Fibroblast of skin of scalp (primary cell): ENCODE data around the gene VEGFA.

Experiments used
- DNase-seq: peaks from one replicate; pipeline ENCODE4 v3.0.0-alpha.2; 2013

VEGFA gene

DNA sequence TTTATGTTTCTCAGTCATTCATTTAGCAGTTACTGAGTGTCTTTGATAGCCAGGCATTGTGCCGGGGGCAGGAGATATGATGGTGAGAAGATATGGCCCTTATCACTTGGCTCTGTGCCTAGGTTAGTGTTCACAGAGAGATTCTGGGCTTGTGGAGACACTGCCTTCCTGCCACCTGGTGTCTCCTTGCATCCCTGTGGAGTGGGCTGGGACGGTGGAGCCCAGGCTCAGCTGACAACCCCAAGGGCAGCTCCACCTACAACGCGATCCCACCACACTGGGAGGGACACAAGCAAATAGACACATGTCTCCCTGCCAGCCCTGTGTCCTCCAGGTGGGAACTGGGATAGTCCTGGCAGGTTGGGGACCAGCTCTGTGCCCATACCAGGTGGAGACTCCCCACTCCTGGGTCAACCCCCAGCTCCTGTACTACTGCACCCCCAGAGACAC lies 30.3 kb upstream of the VEGFA start:
- no peak for DNase-seq

DNA sequence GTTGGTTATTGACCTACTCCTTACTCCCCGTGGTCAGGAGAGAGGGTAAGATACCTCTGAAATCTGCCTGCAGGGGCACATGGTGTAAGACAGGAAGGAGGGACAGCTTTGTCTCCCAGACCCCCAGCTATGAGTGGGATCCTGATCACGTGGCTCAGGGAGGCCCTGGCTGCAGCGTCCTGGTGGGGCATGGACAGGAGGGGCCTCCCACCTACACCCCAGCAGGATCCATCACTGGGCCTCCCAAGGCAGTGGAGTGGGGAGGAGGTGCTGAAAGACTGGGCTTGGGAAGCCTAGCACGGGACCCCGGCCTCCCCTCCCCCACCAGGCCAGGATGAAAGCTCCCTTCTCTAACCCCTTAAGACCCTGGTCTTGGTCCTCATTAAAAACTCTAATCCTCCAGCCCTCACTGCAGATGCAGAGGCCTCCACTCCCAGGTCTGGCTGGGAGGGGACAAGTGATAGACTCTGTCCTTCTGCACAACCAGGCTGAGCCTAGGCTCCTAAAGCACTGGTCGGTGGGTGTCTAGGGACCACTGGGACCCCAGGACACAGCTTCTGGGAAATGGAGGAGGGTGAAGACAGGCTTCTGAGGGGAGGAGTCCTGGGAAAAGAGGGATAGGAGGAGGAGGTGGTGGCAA lies 29.6 kb upstream of the VEGFA start:
- no peak for DNase-seq

DNA sequence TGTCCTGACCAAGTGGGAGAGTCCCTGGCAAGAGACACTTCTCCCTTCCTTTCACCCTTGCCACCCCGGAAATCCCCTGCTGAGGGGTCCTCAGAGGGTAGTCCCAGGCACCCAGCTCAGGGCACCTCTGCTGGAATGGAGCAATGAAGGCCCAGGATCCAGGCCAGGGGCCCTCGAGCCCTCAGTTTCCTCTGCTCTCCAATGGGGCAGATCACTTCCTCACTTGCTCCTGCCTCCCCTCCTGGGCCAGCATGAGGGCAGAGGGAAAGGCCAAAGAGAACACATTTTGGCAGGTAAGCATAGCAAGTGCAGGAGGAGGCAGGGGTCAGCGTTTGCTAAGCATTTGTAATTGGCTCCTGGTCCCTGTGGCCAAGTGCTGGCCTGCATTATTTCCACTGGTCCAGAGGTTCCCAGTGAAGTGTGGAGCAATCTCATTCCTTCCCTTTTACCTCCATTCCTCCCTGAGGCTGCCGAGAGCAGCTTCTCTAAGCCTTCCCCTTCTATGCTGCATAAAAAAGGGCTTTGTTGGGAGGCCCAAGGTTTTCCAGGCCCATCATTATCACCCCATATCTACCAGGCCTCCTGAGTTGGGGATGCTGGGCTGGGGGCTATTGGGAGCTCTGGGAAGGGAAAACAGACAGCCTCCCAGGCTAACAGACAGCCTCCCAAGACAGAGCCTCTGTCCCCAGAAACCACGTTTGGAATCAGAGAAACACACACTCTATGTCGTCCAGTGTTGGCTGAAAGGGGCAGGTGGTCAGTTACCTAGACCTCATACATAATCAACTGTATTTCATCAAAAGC lies 28.8 kb upstream of the VEGFA start:
- DNase-seq, result no peak

DNA sequence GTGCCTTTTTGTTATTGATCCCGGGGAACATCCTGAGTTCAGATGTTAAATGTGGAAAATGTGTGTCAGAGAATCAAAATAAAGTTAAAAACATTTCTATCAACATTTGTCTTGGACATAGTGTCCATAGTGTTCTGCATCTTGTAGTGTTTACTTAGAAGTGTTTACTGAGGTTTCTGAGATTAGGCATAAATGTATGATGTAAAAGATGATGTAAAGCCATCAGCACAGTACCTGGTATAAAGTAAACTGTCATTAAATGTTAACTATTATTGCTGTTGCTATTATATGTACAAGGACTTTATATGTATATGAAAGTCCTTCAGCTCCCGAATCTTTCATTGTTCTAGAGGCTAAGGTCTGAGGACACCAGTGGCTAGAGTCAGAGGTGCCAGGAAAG lies 28.2 kb upstream of the VEGFA start:
- DNase-seq, result no peak

DNA sequence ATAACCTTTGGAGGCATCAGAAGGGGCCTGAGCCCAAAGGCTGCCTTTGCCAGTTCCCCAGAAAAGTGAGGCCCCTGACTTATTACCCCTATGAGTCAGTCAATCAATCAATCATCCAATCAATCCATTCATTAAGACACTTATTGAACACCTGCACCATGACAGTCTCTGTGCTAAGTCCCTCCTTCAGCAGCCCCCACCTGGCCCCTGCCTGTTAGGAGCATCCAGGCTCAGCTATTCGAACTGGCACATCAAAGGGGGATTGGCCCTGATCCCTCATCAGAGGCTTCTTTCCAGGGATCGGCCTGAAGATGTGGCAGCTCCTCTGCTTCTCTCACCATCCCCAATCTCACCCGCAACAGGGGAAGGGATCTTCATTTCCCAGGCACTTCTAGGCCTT lies 27.7 kb upstream of the VEGFA start:
- DNase-seq, result no peak

DNA sequence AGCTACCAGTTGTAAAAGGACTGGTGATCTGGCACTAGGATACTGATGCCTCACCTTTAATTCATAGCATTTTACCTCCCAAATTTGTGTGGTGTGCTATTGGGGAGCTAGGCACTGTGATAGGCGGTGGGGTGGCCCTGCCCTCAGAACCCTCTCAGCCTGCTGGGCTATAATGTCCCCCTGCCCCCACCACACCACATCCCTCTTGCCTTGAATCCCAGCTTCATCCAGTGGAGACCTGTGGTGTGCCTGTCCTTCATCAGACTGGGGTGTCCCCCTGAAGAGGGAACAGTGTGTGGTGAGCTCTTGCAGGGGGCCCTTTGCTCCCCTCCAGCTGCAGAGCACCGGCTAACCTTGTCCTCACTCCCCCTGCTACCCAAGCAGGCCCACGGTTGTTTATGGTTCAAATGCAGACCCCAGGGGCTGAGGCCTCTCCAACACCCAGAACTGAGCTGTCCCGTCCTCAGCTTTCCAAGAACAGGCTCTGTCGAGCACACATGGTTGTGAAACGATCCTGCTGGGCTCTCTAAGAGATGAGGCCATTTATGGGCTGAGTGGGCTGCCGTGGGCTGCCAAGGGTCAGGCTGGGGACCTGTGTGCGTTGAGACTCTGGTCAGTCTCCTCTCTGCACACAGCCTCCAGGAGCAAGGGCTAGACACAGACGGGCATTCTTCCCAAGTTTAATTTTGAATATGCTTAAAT lies 26.9 kb upstream of the VEGFA start:
- no peak for DNase-seq

DNA sequence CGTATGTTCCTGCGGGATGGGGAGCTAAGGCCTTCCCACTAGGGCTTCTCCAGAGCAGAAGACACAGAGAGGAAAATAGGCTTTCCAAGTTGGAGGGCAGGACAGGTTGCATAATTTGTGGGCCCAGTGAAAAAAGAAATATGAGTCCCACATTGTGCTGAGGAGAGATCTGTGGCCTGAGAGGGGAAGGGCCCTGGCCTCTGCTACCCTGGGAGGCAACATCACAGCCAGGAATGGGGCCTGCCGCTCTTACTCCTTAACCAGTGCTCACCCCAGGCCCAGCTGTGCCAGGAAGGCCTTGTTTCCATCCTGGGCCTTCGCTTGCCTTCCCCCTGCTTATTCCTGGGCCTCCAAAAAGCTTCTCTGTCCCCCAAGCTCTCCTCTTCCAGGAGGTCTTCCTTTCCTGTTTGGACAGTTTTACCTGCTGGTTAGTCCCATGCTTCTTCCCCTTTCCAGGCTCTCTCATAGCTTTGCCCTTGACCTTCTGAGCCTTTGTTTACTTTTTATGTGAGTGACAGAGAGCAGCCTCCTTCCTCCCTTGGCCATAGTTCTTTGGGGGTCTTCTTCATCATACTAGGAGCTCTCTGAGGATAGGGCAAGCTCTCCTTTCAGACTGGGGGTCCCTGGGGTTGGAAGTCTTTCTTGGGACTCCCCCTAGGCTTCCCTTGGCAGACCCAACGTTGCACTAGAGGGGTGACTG lies 26.2 kb upstream of the VEGFA start:
- DNase-seq, result no peak

DNA sequence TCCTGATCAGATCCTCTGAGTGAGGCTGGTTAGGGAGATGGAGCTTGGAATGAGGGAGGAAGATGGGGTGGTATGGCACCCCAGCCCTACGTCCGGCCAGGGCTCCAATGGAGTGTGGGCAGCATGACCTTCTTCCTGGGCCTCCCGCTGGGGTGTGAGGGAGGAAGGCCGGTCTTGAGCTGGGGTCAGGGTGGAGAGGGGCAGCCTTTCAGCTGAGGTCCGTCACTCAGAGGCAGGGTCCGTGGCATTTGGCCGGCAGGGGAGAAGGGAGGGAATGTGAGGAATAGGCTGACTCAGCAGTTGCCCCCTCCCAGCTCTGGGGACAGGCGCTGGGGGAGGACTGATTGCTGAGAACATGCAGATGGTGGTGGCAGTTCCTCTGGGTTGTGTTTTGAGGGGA lies 25.5 kb upstream of the VEGFA start:
- DNase-seq, result no peak

DNA sequence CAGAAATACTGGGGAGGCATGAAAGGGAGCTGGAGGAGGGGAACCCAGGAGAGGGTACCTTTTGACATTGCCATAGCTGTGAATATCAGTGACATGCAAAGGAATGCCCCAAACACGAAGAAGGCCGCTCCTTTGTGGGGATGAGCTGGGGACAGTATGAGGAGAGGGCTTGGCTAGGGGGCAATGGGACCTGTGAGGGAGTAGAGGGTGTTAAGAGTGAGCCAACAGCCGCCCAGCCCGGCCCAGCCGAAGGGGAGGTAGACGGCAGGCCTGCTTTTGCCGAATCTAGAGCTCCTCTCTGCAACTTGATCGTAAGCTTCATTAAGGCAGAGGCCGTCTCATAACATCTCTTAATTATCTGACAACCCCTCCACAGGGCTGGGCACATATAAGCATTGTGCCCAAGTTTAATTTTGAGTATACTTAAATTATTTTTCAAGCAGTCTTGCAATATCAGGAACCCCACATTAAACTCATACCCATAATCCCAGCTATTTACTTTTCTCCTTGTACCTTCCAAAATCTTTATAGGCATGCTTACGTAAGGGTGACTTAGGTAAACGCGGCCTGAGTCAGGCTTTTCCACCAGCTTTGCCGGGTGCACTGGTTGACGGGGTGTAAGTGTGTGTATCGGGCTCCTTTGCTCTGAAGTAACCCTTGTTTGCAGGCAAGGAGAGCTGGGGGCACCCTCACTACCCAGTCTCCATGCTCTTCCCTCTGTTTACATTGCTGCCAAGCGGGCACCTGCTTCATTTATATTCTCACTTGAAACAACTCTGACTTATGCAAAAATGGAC lies 24.9 kb upstream of the VEGFA start:
- DNase-seq, result no peak

DNA sequence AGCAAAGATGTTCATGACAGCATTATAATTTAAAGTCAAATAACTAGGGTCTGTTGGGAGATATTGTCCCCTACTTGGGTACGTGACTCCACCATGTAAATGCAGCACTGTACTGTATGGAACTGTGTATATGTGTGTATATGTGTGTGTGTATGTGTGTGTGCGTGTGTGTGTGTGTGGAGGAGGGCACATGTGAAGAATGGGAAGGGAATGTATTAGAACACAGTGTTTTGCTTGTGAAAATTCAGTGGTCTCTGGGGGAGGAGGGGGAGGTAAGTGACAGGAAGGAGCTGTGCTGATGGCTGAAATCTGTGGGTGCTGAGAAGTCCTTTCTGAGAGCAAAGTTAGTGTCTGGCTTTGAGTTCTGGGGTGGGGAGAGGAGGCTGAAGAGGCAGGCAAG lies 23.9 kb upstream of the VEGFA start:
- DNase-seq, result no peak

DNA sequence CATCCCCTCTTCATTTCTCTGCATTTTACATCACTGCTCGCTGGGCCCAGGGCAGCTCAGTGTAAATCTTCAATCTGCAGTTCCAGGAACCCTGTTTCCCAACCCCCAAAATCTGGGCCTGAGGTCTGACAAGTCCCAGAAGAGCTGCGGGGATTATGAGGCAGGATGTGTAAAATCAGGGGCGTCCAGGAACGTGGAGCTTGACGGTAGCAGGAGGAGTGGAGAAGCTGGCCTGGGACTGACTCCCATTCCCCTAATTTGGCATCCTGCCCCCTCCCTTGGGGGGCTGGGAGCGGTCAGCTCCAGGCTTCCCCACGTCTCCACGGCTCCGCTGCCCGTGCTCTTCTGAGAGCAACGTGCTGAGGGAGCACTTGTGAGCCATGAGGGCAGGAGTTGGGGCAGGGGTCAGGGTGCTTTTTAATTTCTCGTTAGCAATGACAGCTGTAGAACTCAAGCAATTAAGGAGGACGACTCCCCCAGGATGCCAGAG lies 23.4 kb upstream of the VEGFA start:
- no peak for DNase-seq

DNA sequence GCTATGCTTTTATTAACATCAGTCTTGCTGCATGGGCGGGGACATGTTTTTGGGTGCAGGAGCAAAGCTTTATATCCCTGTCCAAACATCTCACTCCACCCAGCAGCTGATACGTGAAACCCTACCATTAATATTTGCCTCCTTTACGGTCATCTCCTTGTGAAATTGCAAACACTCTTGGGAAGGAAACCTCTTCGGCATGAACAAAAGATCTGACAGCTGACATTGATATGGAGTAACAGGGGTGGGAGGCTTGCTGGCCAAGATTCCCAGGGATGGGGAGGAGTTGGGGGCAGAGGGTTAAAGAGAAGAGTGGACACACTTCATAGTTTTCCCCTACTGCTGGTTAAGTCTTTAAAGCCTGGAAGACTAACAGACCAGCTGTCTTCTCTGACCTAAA lies 22.2 kb upstream of the VEGFA start:
- no peak for DNase-seq

DNA sequence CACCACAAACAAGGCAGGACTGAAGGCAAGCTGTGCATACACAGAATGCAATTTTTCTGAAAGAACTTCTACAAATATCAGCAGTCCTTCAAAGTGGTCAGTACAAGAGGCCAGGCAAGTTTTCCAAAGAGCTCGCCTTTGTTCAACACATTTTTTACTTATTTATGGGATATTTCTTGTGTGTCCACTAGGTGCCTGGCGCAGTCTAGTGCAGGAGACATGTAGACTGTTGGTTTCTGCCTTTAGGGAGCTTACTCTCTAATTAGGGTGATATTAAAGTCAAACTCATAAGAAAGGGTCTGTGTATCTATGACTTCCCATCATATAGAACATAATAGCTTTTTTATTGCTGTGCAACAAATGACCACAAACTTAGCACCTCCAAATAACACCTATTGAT lies 21.2 kb upstream of the VEGFA start:
- no peak for DNase-seq

DNA sequence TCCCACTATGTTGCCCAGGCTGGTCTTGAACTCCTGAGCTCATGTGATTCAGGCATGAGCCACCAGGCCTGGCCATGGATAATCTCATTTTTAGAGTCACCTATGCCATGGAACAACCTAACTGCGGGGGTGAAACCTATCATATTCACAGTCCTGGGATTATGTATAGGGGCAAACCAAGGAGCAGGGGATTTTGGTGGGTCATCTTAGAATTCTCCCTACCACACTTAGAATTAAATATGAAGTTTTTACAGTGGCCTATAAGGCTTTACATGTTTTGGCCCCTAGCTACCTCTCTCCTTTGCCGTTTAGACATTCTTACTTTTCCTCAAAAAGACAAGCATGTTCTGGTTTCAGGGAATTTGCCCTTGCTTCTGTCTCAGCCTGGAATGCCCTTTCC lies 20.6 kb upstream of the VEGFA start:
- DNase-seq, result no peak

DNA sequence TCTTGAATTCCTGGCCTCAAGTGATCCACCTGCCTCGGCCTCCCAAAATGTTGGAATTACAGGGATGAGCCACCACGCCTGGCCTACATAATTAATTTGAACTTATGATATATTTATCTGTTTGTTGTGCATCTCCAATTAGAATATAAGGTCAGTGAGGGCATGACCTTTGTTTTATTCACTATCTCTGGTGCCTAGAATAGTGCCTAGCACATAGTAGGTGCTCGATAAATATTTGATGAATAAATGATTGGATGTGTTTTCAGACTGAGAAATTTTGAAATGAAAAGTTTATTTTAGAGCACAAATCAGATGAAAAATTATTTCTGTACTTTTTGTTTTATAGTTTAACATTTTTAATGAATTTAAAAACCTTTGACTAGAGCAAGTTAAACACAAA lies 19.4 kb upstream of the VEGFA start:
- DNase-seq, result no peak

DNA sequence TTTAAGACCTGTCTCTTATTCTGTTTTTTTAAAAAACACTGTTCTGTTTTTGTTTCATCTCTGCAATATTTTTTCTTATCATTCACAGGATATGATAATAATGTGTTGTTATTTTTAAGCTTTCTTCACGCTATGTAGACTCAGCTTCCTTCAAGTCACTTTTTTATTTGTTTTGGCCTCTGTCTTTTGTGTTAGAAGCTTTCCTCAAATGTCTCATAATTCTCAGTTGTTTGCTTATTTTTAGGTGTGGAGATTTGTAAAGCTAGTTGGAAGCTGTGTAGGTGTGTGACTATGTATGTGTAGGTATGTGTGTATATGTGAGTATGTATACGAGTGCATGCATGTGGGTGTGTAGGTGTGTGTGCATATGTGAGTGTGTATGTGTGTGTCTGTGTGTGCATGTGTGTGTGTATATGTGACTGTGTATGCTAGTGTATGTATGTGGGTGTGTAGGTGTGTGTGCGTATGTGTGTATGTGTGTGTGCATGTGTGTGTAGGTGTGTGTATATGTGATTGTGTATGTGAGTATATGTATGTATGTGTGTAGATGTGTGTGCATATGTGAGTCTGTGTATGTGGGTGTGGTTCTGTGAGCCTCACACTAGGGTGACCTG lies 16.3 kb upstream of the VEGFA start:
- DNase-seq, result no peak

DNA sequence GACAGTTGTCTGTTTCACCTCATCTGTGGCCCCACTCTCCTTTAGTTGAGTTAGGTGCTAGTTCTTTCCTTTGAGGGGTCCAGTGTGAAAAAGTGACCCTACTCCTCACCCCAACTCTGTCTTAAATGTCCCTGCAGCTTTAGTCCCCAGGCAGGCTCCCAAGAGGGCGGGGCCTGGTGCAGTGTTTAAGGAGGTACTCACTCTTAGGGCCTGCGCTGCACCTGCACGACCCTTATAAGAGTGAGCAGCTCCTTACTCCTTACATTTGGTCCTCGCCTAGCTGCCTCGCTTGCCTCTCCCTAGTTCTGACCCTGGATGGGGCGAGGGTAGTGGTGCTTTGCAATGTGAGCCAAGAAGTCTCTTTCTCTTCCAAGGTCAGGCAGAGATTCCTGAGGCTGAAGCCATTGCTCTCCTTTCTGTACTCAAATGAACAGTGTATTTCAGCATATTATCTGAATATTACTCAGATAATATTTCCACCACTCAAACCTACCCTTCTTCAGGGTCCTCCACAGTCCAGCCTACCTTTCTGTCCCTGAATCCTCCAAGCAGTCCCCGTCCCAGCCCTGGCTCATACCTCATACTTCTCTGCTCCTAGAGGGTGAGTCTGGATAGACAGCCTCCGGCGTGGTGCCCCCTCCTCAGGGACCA lies 11.9 kb upstream of the VEGFA start:
- no peak for DNase-seq

DNA sequence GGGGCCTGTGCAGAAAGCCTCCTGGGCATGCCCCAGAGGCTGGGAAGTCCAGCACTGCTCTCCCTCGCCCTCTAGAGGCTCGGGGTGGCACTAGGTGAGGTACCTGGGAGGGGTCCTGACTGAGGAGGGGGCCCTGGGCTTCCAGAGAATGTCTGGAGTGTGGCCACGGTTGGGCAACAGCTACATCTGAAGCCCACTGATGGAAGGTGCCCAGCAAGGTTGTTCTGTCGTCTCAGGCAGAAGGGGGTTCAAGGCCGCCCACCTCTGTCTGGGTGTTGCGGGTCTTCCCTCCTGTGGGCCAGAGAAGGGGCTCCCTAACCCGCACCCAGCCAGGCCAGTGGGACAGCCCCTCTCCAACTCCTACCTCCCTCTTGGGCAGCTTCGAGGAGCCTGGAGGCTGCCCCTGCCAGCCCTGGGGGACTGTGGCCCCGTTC lies 11.4 kb upstream of the VEGFA start:
- DNase-seq, result no peak

DNA sequence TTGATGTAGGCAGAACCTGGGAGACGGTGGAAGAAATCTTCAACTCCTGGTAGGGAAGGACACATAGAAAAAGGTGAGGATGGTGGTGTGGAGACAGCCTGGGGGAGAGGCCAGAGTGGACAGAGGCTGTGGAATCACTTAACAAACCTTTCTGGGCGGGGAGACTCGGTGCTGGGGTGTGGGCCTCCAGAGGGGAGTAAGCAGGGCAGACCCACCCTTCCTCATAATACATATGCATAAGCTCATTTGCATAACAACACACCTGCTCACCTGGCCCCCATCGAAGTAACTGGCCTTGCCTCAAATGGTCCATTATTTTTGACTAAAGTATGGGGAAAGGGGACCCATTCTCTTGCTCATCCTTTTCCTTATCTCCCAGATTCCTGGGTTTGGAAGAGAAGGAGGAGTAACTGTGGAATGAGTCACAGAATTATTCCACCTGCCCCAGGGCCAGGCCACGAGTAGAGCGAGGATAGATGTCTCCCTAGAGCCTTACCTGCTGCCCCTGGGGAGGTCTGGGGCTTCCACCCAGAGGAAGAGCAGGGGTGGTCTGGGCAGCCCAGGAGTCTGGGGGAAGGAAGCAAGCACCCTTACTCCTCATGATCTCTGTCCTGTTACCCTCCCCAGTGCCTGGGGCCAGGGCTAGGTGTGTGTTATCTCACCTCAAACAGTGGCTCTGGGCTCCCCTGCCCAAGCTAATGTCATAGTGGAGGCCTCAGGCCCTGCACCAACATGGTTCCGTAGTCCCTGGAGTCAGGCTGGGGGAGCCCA lies 10.7 kb upstream of the VEGFA start:
- DNase-seq, result no peak

DNA sequence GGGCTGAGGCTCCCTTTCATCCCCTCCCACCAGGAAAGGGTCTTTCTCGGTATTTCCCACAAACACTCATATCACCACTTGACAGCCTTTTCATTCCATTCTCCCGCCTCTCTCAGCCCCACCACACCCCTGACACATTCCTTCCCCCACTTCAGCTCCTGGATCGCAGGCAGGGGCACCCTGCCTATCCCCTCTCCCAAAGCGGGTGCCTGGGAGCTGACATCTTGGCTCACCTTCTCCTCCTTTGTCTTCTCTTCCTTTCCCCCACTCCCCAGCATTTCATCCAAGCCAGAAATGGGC lies 10.2 kb upstream of the VEGFA start:
- DNase-seq, result no peak
